H1 (cell line): Measurements from ENCODE around the gene CHD5. TPM values are rescaled to one million over a fixed set of nuclear protein-coding genes. Genes with fewer than 3 reads are reported as not detected.

Source experiments
- CTCF ChIA-PET: fragments of 300-600 bp; sonication (Branson Sonifier 250); formaldehyde crosslinking; loops from one replicate; lab custom pipeline; 2021; ENCODE audit not compliant: partially characterized antibody; lab: Charles Lee
- POLR2A ChIA-PET: fragments of 300-600 bp; sonication (Branson Sonifier 250); formaldehyde crosslinking; loops from one replicate; lab custom pipeline; 2021; ENCODE audit warnings: inconsistent platforms; ENCODE audit not compliant: partially characterized antibody; lab: Charles Lee
- DNase-seq, 2 experiments: peaks; one replicate each; pipeline versions ENCODE4 v3.0.0 to v3.0.0-alpha.2; 2010 to 2022; ENCODE audit warnings: low spot score in 2 of 2, low read depth in 1 of 2, mixed read lengths in 1 of 2
- FAIRE-seq: peaks from 2 replicates; lab custom pipeline; 2011; peaks lifted over from hg19 to GRCh38; lab: Jason Lieb, UNC
- H2AFZ ChIP-seq: 2 replicates; pipeline ENCODE4 v1.8.1; 2012; ENCODE audit warnings: low read length, inconsistent platforms
- H2AK5ac ChIP-seq: 2 replicates; pipeline ENCODE4 v1.6.1; 2013; ENCODE audit warnings: low read depth, low read length
- H2BK120ac ChIP-seq: replicated peaks from 2 replicates; pipeline ENCODE3; 2013; ENCODE audit warnings: low read depth, low read length, inconsistent platforms
- H2BK12ac ChIP-seq: 2 replicates; pipeline ENCODE4 v1.6.1; 2013; ENCODE audit warnings: low read depth, low read length
- H2BK15ac ChIP-seq: 2 replicates; pipeline ENCODE4 v1.6.1; 2013; ENCODE audit warnings: low read length
- H2BK20ac ChIP-seq: 2 replicates; pipeline ENCODE4 v1.6.1; 2013; ENCODE audit warnings: low read length
- H2BK5ac ChIP-seq: 2 replicates; pipeline ENCODE4 v1.6.1; 2013; ENCODE audit warnings: low read depth, low read length
- H3K14ac ChIP-seq: 2 replicates; pipeline ENCODE4 v1.6.1; 2013; ENCODE audit warnings: inconsistent platforms; ENCODE audit not compliant: insufficient read length
- H3K18ac ChIP-seq: 2 replicates; pipeline ENCODE4 v1.6.1; 2013; ENCODE audit warnings: low read length; ENCODE audit errors: extremely low read depth
- H3K23ac ChIP-seq: 2 replicates; pipeline ENCODE4 v1.6.1; 2013; ENCODE audit warnings: inconsistent platforms; ENCODE audit not compliant: insufficient read length
- H3K23me2 ChIP-seq: 2 replicates; pipeline ENCODE4 v1.6.1; 2013; ENCODE audit warnings: low read depth, low read length
- H3K27ac ChIP-seq: 2 replicates; pipeline ENCODE4 v1.6.1; 2011; ENCODE audit warnings: low read depth, low read length, inconsistent platforms
- H3K27me3 ChIP-seq, 4 experiments: replicated peaks in 1 of 4; 1 replicate in 1 of 4; 2 replicates in 3 of 4; pipeline versions ENCODE4 v1.6.1 to v1.8.1; 2011 to 2013; ENCODE audit warnings: low read length in 3 of 4, mild to moderate bottlenecking in 3 of 4, inconsistent platforms in 2 of 4, mixed read lengths in 2 of 4, moderate library complexity in 1 of 4; ENCODE audit not compliant: control insufficient read depth in 3 of 4, insufficient read depth in 3 of 4; ENCODE audit errors: extremely low read depth in 1 of 4
- H3K36me3 ChIP-seq, 4 experiments: 2 replicates each; pipeline versions ENCODE4 v1.6.1 to v1.8.1; 2011 to 2013; ENCODE audit warnings: mild to moderate bottlenecking in 4 of 4, low read length in 3 of 4, moderate library complexity in 2 of 4, control low read depth in 1 of 4, inconsistent platforms in 1 of 4; ENCODE audit not compliant: insufficient read depth in 4 of 4, control insufficient read depth in 2 of 4
- H3K4ac ChIP-seq: replicated peaks from 2 replicates; pipeline ENCODE3; 2013; ENCODE audit warnings: low read length, low read depth, mixed read lengths, inconsistent platforms; ENCODE audit not compliant: insufficient read length
- H3K4me1 ChIP-seq, 4 experiments: replicated peaks in 1 of 4; 1 replicate in 1 of 4; 2 replicates in 3 of 4; pipeline versions ENCODE4 v1.6.1 to v1.8.1; 2011 to 2013; ENCODE audit warnings: low read length in 3 of 4, inconsistent platforms in 2 of 4, mixed read lengths in 1 of 4; ENCODE audit not compliant: insufficient read depth in 4 of 4, control insufficient read depth in 3 of 4
- H3K4me2 ChIP-seq, 2 experiments: 2 replicates each; pipeline versions ENCODE4 v1.6.1 to v1.8.1; 2011 to 2013; ENCODE audit warnings: low read depth in 2 of 2, low read length in 2 of 2, control low read depth in 1 of 2, inconsistent platforms in 1 of 2, mild to moderate bottlenecking in 1 of 2; ENCODE audit not compliant: insufficient read depth in 1 of 2
- H3K4me3 ChIP-seq, 4 experiments: fragments of 200-600, 300-600 bp in 1 of 4; sonication (generic), shearing (Covaris generic), sonication (Bioruptor Twin) in 1 of 4; 2 replicates each; pipeline versions ENCODE4 v1.5.1 to v1.8.1; 2011 to 2016; ENCODE audit warnings: low read length in 4 of 4, low read depth in 3 of 4, control low read depth in 2 of 4, inconsistent platforms in 2 of 4, mild to moderate bottlenecking in 2 of 4, mixed read lengths in 1 of 4, moderate library complexity in 1 of 4; ENCODE audit not compliant: insufficient read depth in 2 of 4; ENCODE audit errors: extremely low read depth in 1 of 4
- H3K56ac ChIP-seq: replicated peaks from 2 replicates; pipeline ENCODE3; 2013; ENCODE audit warnings: low read depth, mild to moderate bottlenecking, mixed read lengths, low read length, inconsistent platforms; ENCODE audit not compliant: insufficient read length
- H3K79me1 ChIP-seq: 2 replicates; pipeline ENCODE4 v1.6.1; 2013; ENCODE audit warnings: low read depth, low read length, control low read depth
- H3K79me2 ChIP-seq, 2 experiments: 2 replicates each; pipeline versions ENCODE4 v1.6.1 to v1.8.1; 2012 to 2013; ENCODE audit warnings: low read length in 2 of 2, mild to moderate bottlenecking in 2 of 2, inconsistent platforms in 1 of 2; ENCODE audit not compliant: insufficient read depth in 2 of 2, control insufficient read depth in 1 of 2
- H3K9ac ChIP-seq, 4 experiments: replicated peaks in 1 of 4; 1 replicate in 1 of 4; 2 replicates in 3 of 4; pipeline versions ENCODE4 v1.6.1 to v1.8.1; 2011 to 2013; ENCODE audit warnings: low read depth in 3 of 4, low read length in 3 of 4, control low read depth in 2 of 4, mild to moderate bottlenecking in 2 of 4, moderate library complexity in 2 of 4, inconsistent platforms in 1 of 4; ENCODE audit errors: extremely low read depth in 1 of 4
- H3K9me3 ChIP-seq, 2 experiments: 2 replicates each; pipeline versions ENCODE4 v1.6.1 to v1.8.1; 2012 to 2013; ENCODE audit warnings: mild to moderate bottlenecking in 2 of 2, moderate library complexity in 2 of 2, control low read depth in 1 of 2, inconsistent platforms in 1 of 2, low read depth in 1 of 2, low read length in 1 of 2, mixed read lengths in 1 of 2; ENCODE audit not compliant: insufficient read depth in 2 of 2
- H4K20me1 ChIP-seq, 2 experiments: replicated peaks in 1 of 2; 2 replicates each; pipeline versions ENCODE3 to v1.8.1; 2011 to 2013; ENCODE audit warnings: inconsistent platforms in 2 of 2, low read length in 2 of 2, mild to moderate bottlenecking in 1 of 2; ENCODE audit not compliant: insufficient read depth in 2 of 2, control insufficient read depth in 1 of 2
- H4K5ac ChIP-seq: 2 replicates; pipeline ENCODE4 v1.6.1; 2013; ENCODE audit warnings: low read length, low read depth, mixed read lengths, inconsistent platforms; ENCODE audit not compliant: insufficient read length
- H4K8ac ChIP-seq: 2 replicates; pipeline ENCODE4 v1.8.0; 2013; ENCODE audit warnings: mild to moderate bottlenecking, moderate library complexity, low read length, inconsistent platforms; ENCODE audit not compliant: insufficient read depth; ENCODE audit errors: extremely low read depth
- H4K91ac ChIP-seq: replicated peaks from 2 replicates; pipeline ENCODE3; 2013; ENCODE audit warnings: low read length, mixed read lengths, inconsistent platforms; ENCODE audit not compliant: insufficient read length
- CHD1 ChIP-seq: IDR thresholded peaks from 2 replicates; pipeline ENCODE4 v1.6.1; 2012; ENCODE audit warnings: low read depth, low read length, improper control_type of control experiment
- EZH2 ChIP-seq: fragments of 200-600 bp; sonication (generic); IDR thresholded peaks from 2 replicates; pipeline ENCODE4 v1.7.1; 2012; ENCODE audit warnings: low read depth, mild to moderate bottlenecking, moderate library complexity, low read length, inconsistent platforms; ENCODE audit not compliant: severe bottlenecking
- FOSL1 ChIP-seq: IDR thresholded peaks from 2 replicates; pipeline ENCODE4 v1.6.1; 2011; ENCODE audit warnings: mild to moderate bottlenecking, low read depth, low read length, moderate library complexity; ENCODE audit not compliant: insufficient read depth
- GTF2F1 ChIP-seq: IDR thresholded peaks from 2 replicates; pipeline ENCODE4 v1.6.1; 2012; ENCODE audit warnings: low read depth, low read length, improper control_type of control experiment, borderline replicate concordance
- HDAC2 ChIP-seq, 2 experiments: fragments of 300-600 bp in 1 of 2; sonication (generic) in 1 of 2; IDR thresholded peaks; 2 replicates each; pipeline ENCODE4 v1.6.1; 2011 to 2012; ENCODE audit warnings: low read depth in 2 of 2, low read length in 2 of 2, mild to moderate bottlenecking in 2 of 2, moderate library complexity in 2 of 2, borderline replicate concordance in 1 of 2, inconsistent platforms in 1 of 2
- HDAC6 ChIP-seq: IDR thresholded peaks from one replicate; pipeline ENCODE4 v1.7.1; 2012; ENCODE audit warnings: low read depth, mild to moderate bottlenecking, inconsistent platforms, low read length, moderate library complexity
- RBBP5 ChIP-seq: IDR thresholded peaks from 2 replicates; pipeline ENCODE4 v1.7.1; 2012; ENCODE audit warnings: low read depth, mild to moderate bottlenecking, inconsistent platforms, low read length, moderate library complexity, borderline replicate concordance
- RFX5 ChIP-seq: IDR thresholded peaks from 2 replicates; pipeline ENCODE4 v1.6.1; 2011; ENCODE audit warnings: low read depth, low read length, improper control_type of control experiment, borderline replicate concordance
- SAP30 ChIP-seq: fragments of 300-600 bp; sonication (generic); IDR thresholded peaks from 2 replicates; pipeline ENCODE4 v1.7.1; 2012; ENCODE audit warnings: low read length, moderate library complexity, mild to moderate bottlenecking, inconsistent platforms; ENCODE audit not compliant: insufficient read depth, insufficient replicate concordance
- SUZ12 ChIP-seq: fragments of 200-600 bp; sonication (generic); IDR thresholded peaks from 2 replicates; pipeline ENCODE4 v1.6.1; 2012; ENCODE audit warnings: mild to moderate bottlenecking, inconsistent platforms, low read length, moderate library complexity, mixed read lengths
- TCF12 ChIP-seq: IDR thresholded peaks from 2 replicates; pipeline ENCODE4 v1.6.1; 2011; ENCODE audit warnings: low read depth, mild to moderate bottlenecking, low read length
- YY1 ChIP-seq: IDR thresholded peaks from 2 replicates; pipeline ENCODE4 v1.6.1; 2011; ENCODE audit warnings: low read depth, mild to moderate bottlenecking, low read length
- WGBS, 2 experiments: shearing (Covaris generic) in 1 of 2; methylation state at CpG; one replicate each; pipeline versions ENCODE4 v1.1.6 to v1.1.7; 2013 to 2015; ENCODE audit warnings: low lambda C conversion rate in 2 of 2, mixed read lengths in 2 of 2, inconsistent platforms in 1 of 2, low coverage in 1 of 2, missing lambda C conversion rate in 1 of 2; ENCODE audit not compliant: insufficient replicate concordance in 2 of 2, insufficient coverage in 1 of 2, insufficient read length in 1 of 2; ENCODE audit errors: extremely low coverage in 1 of 2, missing lambda C conversion rate in 1 of 2; 5-methylcytosine and 5-hydroxymethylcytosine counted together
- polyA plus RNA-seq, 7 experiments: library from polyadenylated mRNA; depleted of rRNA in 3 of 7; stranded (reverse) in 5 of 7; unstranded in 2 of 7; fragments of >200 nt in 5 of 7; fragments of 200-250 nt in 2 of 7; gene quantifications; 1 replicate in 5 of 7; 2 replicates in 1 of 7; 4 replicates in 1 of 7; pipeline versions ENCODE4 v1.2.1 to v1.2.3, GENCODE V29; 2011 to 2013; ENCODE audit warnings: missing spikeins in 2 of 7, mixed read lengths in 2 of 7
- total RNA-seq: library from RNA; stranded (reverse); fragmentation: NEBNext Ultra II Directional; extraction: Animal tissue kit (Norgen Biotek cat#: 25700); gene quantifications from 2 replicates; pipeline ENCODE4 v1.2.1, GENCODE V29; 2021

CHD5 gene
- total and polyA plus RNA-seq, 2 of the 8 experiments (the other 6 are each of a cell fraction or from before 2014, with no cell fraction given), result 0.42 to 1.8 TPM

- DNase-seq (no peak), FAIRE-seq (no peak)
- no peak overlapping the region for H3K4me2 ChIP-seq
- TF ChIP-seq TCF12 (no peak), CHD1 (no peak), HDAC6 (no peak), RBBP5 (no peak), SUZ12 (no peak), RFX5 (no peak), FOSL1 (no peak), HDAC2 (IDR thresholded peaks at IDR 0.05; ENCODE audit: borderline replicate concordance in 1 of 2, low read depth in 2 of 2, low read length in 2 of 2) (no peak), SAP30 (no peak), EZH2 (no peak), YY1 (no peak), GTF2F1 (no peak)
Measured at GRCh38 chr1:6101826-6102531, 78.1 kb downstream of the CHD5 start.

More at GRCh38 chr1:6101826-6102531, 78.1 kb downstream of the CHD5 start:
- Histone ChIP-seq H3K27me3 (no peaks in the 10 kb centered on the region), H3K4me3 (no peak overlapping the region), H3K79me1 (no peaks in the 10 kb centered on the region), H2AK5ac (no peak overlapping the region), H4K5ac (no peak overlapping the region), H2BK20ac (no peak overlapping the region), H2BK5ac (no peak overlapping the region), H3K79me2 (no peaks in the 10 kb centered on the region), H2BK12ac (no peak overlapping the region), H3K27ac (no peak overlapping the region), H3K9me3 (no peaks in the 10 kb centered on the region), H2BK120ac (no peak overlapping the region), H2BK15ac (no peak overlapping the region), H3K56ac (no peak overlapping the region), H2AFZ (no peak overlapping the region), H3K4ac (no peak overlapping the region), H4K20me1 (peaks cover 0 to 2% of the 10 kb centered on the region in 2 experiments), H3K9ac (no peak overlapping the region), H3K36me3 (no peaks in the 10 kb centered on the region), H3K23ac (no peak overlapping the region), H4K91ac (no peak overlapping the region), H3K14ac (no peak overlapping the region), H4K8ac (no peak overlapping the region; the same call in 1 of the 2 replicates), H3K18ac (no peak overlapping the region), H3K4me1 (no peaks in the 10 kb centered on the region; a peak in 1 of 7 replicates), H3K23me2 (peaks cover 2% of the 10 kb centered on the region; the same call in 1 of the 2 replicates)
- WGBS, 2 experiments, result 83% methylated on average over 23 of the region's 25 CpGs; no CpG with 5 or more reads in 1 of the 2 experiments
- ChIA-PET CTCF (interaction anchor here (0.6 to 1.5 kb wide), 6 partner anchors 35 to 70 kb away, joined by 3 to 5 read pairs (median 4); partner anchors contain the start of gene KCNAB2), POLR2A (interaction anchor here (1.0 to 1.5 kb wide), 2 partner anchors 59 to 84 kb away, joined by 3 to 4 read pairs; no protein-coding TSS in a partner anchor)
